K562 (cell line): Measurements from ENCODE around the gene CDK9. TPM values are rescaled to one million over a fixed set of nuclear protein-coding genes. Genes with fewer than 3 reads are reported as not detected.

Source experiments
- ATF6 ChIP-seq: sonication (generic); formaldehyde crosslinking; IDR thresholded peaks from 2 replicates; pipeline ENCODE4 v1.4.0; 2020; ENCODE audit warnings: mild to moderate bottlenecking, missing genetic modification reagents
- DNMT1 ChIP-seq: fragments of 450-650 bp; IDR thresholded peaks from 2 replicates; pipeline ENCODE4 v1.6.1; 2016; ENCODE audit warnings: antibody characterized with exemption, mild to moderate bottlenecking
- E2F1 ChIP-seq: sonication (generic); formaldehyde crosslinking; IDR thresholded peaks from 2 replicates; pipeline ENCODE4 v1.8.1; 2023; ENCODE audit warnings: mild to moderate bottlenecking, missing genetic modification reagents, moderate library complexity
- GABPB1 ChIP-seq: sonication (generic); formaldehyde crosslinking; IDR thresholded peaks from 2 replicates; pipeline ENCODE4 v1.8.0; 2022; ENCODE audit warnings: mild to moderate bottlenecking, missing genetic modification reagents
- HMBOX1 ChIP-seq: sonication (generic); IDR thresholded peaks from 2 replicates; pipeline ENCODE4 v1.6.1; 2016
- SRSF9 ChIP-seq: fragments of 200-400 bp; formaldehyde crosslinking; IDR thresholded peaks from 2 replicates; pipeline ENCODE4 v1.6.1; 2017; ENCODE audit warnings: low read depth, low read length, borderline replicate concordance
- TSHZ1 ChIP-seq: fragments of 250-450 bp; sonication (Bioruptor Pico); IDR thresholded peaks from 2 replicates; pipeline ENCODE4 v1.4.0; 2020; ENCODE audit warnings: mild to moderate bottlenecking, moderate library complexity
- ZNF280B ChIP-seq: fragments of 250-450 bp; sonication (Bioruptor Pico); IDR thresholded peaks from 2 replicates; pipeline ENCODE4 v1.5.1; 2021; ENCODE audit warnings: mild to moderate bottlenecking
- ZNF778 ChIP-seq: fragments of 450-650 bp; formaldehyde crosslinking; IDR thresholded peaks from 2 replicates; pipeline ENCODE4 v1.4.0; 2020; ENCODE audit warnings: mild to moderate bottlenecking, moderate library complexity
- polyA plus RNA-seq, 8 experiments: library from polyadenylated mRNA; depleted of rRNA in 4 of 8; stranded (reverse) in 5 of 8; unstranded in 3 of 8; fragments of >200 nt; fragmentation: Nextera tagmentation in 2 of 8; fragmentation: Illumina TruSeq in 1 of 8; extraction: Ambion mirVana in 2 of 8; extraction: Trizol in 1 of 8; gene quantifications; 2 replicates each; pipeline versions ENCODE4 v1.2.1 to v1.2.3, GENCODE V29; 2011 to 2014; ENCODE audit warnings: inconsistent platforms in 1 of 8, missing spikeins in 1 of 8
- total RNA-seq, 7 experiments: library from RNA; depleted of rRNA in 6 of 7; stranded (reverse); fragments of >200 nt in 6 of 7; fragmentation: Illumina TruSeq in 2 of 7; extraction: Trizol in 2 of 7; gene quantifications; 2 replicates each; pipeline versions ENCODE4 v1.2.1 to v1.2.3, GENCODE V29; 2011 to 2021; ENCODE audit warnings: low replicate concordance in 1 of 7

Gene CDK9
- total and polyA plus RNA-seq, 9 of the 15 experiments (the other 6 are each of a cell fraction or from before 2014, with no cell fraction given): 4.2 to 78.6 (median 33.0) TPM

GRCh38 chr9:127828262-127829031 is 42.6 kb downstream of the CDK9 start (continued):
- TF ChIP-seq HMBOX1 (no peak), GABPB1 (CRISPR knock-in tag) (peak; percentile 67), E2F1 (no peak), DNMT1 (no peak), SRSF9 (no peak), ZNF280B (no peak), TSHZ1 (CRISPR knock-in tag) (no peak), ZNF778 (no peak), ATF6 (CRISPR knock-in tag) (no peak)
